ENCODE measurements around the gene WBP2.

GRCh38 chr17:75847614-75848522, 7.3 kb downstream of the WBP2 start:
- TF ChIP-seq CTCF (IDR thresholded peaks at IDR 0.05) = no peak
- TF ChIP-seq POLR2A (IDR thresholded peaks at IDR 0.05) = no peak

All from transverse colon (tissue), 3 donors.